ENCODE data around the gene DDX23.

DNA sequence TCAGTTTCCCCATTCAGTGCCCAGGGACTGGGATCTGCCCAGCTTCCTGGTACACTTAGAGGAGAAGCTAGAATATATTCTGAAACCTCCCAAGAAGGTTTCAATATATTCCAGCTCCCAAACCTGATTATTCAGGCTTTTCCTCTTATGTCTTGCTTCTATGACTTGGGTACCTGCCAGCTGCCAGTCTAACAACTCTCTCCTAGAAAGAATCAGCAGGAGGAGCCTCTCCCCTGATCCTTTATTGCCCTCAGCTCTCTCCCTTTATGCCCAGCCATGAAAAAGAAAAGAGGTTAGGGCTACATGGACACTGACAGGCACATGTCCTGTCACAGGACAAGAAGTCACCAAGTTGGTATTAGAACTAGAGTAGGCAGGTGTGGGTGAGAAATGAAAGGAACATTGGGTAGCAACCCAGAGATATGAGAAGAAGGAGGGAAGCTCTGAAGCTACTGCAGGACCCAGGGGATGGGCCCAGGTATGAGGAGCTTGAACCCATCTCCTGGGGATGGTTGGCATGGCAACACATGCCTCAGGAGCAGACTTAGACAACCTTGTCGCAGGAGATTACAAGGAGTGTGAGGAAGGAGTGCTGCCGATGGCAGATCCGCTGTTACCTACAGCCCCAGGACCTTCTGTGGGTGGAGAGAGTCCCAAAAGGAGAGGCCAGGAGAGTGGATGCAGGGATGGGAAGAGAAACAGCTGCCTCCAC lies 35.7 kb downstream of the DDX23 start:
- TF ChIP-seq, protein P1, sequence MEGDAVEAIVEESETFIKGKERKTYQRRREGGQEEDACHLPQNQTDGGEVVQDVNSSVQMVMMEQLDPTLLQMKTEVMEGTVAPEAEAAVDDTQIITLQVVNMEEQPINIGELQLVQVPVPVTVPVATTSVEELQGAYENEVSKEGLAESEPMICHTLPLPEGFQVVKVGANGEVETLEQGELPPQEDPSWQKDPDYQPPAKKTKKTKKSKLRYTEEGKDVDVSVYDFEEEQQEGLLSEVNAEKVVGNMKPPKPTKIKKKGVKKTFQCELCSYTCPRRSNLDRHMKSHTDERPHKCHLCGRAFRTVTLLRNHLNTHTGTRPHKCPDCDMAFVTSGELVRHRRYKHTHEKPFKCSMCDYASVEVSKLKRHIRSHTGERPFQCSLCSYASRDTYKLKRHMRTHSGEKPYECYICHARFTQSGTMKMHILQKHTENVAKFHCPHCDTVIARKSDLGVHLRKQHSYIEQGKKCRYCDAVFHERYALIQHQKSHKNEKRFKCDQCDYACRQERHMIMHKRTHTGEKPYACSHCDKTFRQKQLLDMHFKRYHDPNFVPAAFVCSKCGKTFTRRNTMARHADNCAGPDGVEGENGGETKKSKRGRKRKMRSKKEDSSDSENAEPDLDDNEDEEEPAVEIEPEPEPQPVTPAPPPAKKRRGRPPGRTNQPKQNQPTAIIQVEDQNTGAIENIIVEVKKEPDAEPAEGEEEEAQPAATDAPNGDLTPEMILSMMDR (IDR thresholded peaks at IDR 0.05; ENCODE audit: poor library complexity), result no peak
- no peak for TF ChIP-seq EZH2 (IDR thresholded peaks at IDR 0.05; ENCODE audit: borderline replicate concordance)
